IgD-negative memory B cell (primary cell): ENCODE data around the gene PPP2R3A. TPM values are rescaled to one million over a fixed set of nuclear protein-coding genes. Genes with fewer than 3 reads are reported as not detected.

Experiments used
- H3K27ac Mint-ChIP-seq, 3 donors: one replicate each; pipeline ENCODE4 v1.8.0; 2020 to 2022; ENCODE audit warnings: mild to moderate bottlenecking in 3 of 3, mixed read lengths in 3 of 3, moderate library complexity in 1 of 3
- H3K27me3 Mint-ChIP-seq: one replicate; pipeline ENCODE4 v1.8.0; 2021; ENCODE audit warnings: mixed read lengths
- H3K36me3 Mint-ChIP-seq: one replicate; pipeline ENCODE4 v1.8.0; 2020; ENCODE audit warnings: mild to moderate bottlenecking, mixed read lengths
- H3K4me1 Mint-ChIP-seq, 3 donors: one replicate each; pipeline ENCODE4 v1.8.0; 2020 to 2022; ENCODE audit warnings: mixed read lengths in 3 of 3, mild to moderate bottlenecking in 1 of 3
- H3K4me3 Mint-ChIP-seq, 4 donors: one replicate each; pipeline ENCODE4 v1.8.0; 2020 to 2022; ENCODE audit warnings: mild to moderate bottlenecking in 4 of 4, mixed read lengths in 4 of 4, moderate library complexity in 3 of 4
- H3K9me3 Mint-ChIP-seq, 3 donors: one replicate each; pipeline ENCODE4 v1.8.0; 2020 to 2021; ENCODE audit warnings: mixed read lengths in 3 of 3, mild to moderate bottlenecking in 1 of 3
- polyA plus RNA-seq: library from polyadenylated mRNA; unstranded; fragments of 300-500 nt; fragmentation: Illumina TruSeq; gene quantifications from one replicate; pipeline ENCODE4 v1.2.3, GENCODE V29; 2021

The PPP2R3A gene
- polyA plus RNA-seq, 1 donor from 2014 or later = 0.06 TPM

GRCh38 chr3:136192831-136193230 is 227.3 kb downstream of the PPP2R3A start:
- Mint-ChIP-seq H3K27me3 (no peaks in the 10 kb centered on the region), H3K4me3 (peak overlapping the region; percentile 86 to 98 (median 94)), H3K9me3 (no peaks in the 10 kb centered on the region), H3K36me3 (peaks cover 10% of the 10 kb centered on the region), H3K27ac (peak overlapping the region; percentile 90 to 98 (median 95)), H3K4me1 (peaks cover 50 to 56% (median 50%) of the 10 kb centered on the region in 3 donors)

- Mint-ChIP-seq H3K27ac (peak overlapping the region; percentile 90 to 98 (median 95)), H3K9me3 (no peaks in the 10 kb centered on the region)
Observed at GRCh38 chr3:136193278-136194054, 227.9 kb downstream of the PPP2R3A start.

GRCh38 chr3:136194409-136195257 is 229.1 kb downstream of the PPP2R3A start:
- peak overlapping the region; percentile 95 to 100 (median 98) for H3K27ac Mint-ChIP-seq
- peaks cover 39 to 44% (median 43%) of the 10 kb centered on the region in 3 donors for H3K4me1 Mint-ChIP-seq
- peaks cover 5% of the 10 kb centered on the region for H3K36me3 Mint-ChIP-seq
- H3K9me3 Mint-ChIP-seq = no peaks in the 10 kb centered on the region
- H3K4me3 Mint-ChIP-seq = peak overlapping the region; percentile 86 to 98 (median 94)
- H3K27me3 Mint-ChIP-seq = no peaks in the 10 kb centered on the region

More at GRCh38 chr3:136193278-136194054, 227.9 kb downstream of the PPP2R3A start:
- Mint-ChIP-seq H3K27me3 (no peaks in the 10 kb centered on the region), H3K4me3 (peak overlapping the region; percentile 86 to 98 (median 94)), H3K4me1 (peaks cover 47 to 54% (median 50%) of the 10 kb centered on the region in 3 donors), H3K36me3 (peaks cover 10% of the 10 kb centered on the region)

- H3K27ac Mint-ChIP-seq = peak overlapping the region; percentile 95 to 100 (median 98)
- peaks cover 3% of the 10 kb centered on the region for H3K36me3 Mint-ChIP-seq
- no peaks in the 10 kb centered on the region for H3K9me3 Mint-ChIP-seq
- H3K4me3 Mint-ChIP-seq = peak overlapping the region; percentile 86 to 98 (median 94)
- H3K4me1 Mint-ChIP-seq = peaks cover 34 to 41% (median 39%) of the 10 kb centered on the region in 3 donors
- H3K27me3 Mint-ChIP-seq = no peaks in the 10 kb centered on the region
Observed at GRCh38 chr3:136195258-136196063, 229.9 kb downstream of the PPP2R3A start.

DNA sequence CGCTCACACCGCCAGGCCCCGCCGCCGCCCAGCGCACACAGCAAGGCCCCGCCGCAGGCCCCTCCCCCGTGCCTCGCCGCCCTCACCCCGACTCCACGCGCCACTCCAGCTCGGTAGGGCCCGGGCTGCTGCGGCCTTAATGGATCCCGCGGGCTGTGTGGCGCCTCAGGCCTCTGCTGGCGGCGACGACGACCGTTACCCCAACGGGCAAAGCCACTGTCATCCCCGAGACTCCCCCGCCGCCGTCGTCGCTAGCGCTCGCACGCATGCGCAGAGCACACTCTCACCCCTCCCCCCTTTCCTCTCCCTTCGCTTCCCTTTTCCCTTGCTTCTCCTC is 230.5 kb downstream of the PPP2R3A start, which contains the start of gene MSL2:
Gene MSL2 (minus strand): TSS at position 272 of the 337 bp plus-strand sequence. CDS start 1,222 bp downstream, outside the sequence.
- H3K27me3 Mint-ChIP-seq = no peaks in the 10 kb centered on the region
- H3K9me3 Mint-ChIP-seq = no peaks in the 10 kb centered on the region
- H3K36me3 Mint-ChIP-seq = peaks cover 3% of the 10 kb centered on the region
- H3K4me1 Mint-ChIP-seq = peaks cover 29 to 36% (median 33%) of the 10 kb centered on the region in 3 donors
- H3K27ac Mint-ChIP-seq = peak within 1 kb of the TSS; percentile 95 to 100 (median 98)
- peak within 1 kb of the TSS; percentile 86 to 98 (median 94) for H3K4me3 Mint-ChIP-seq

- H3K36me3 Mint-ChIP-seq = peaks cover 3% of the 10 kb centered on the region
- H3K4me3 Mint-ChIP-seq = peak overlapping the region; percentile 86 to 98 (median 94)
- peaks cover 24 to 35% (median 30%) of the 10 kb centered on the region in 3 donors for H3K4me1 Mint-ChIP-seq
- no peaks in the 10 kb centered on the region for H3K27me3 Mint-ChIP-seq
- H3K9me3 Mint-ChIP-seq = no peaks in the 10 kb centered on the region
- H3K27ac Mint-ChIP-seq = peak overlapping the region; percentile 95 to 100 (median 98)
Observed at GRCh38 chr3:136196401-136197158, 231.1 kb downstream of the PPP2R3A start.

DNA sequence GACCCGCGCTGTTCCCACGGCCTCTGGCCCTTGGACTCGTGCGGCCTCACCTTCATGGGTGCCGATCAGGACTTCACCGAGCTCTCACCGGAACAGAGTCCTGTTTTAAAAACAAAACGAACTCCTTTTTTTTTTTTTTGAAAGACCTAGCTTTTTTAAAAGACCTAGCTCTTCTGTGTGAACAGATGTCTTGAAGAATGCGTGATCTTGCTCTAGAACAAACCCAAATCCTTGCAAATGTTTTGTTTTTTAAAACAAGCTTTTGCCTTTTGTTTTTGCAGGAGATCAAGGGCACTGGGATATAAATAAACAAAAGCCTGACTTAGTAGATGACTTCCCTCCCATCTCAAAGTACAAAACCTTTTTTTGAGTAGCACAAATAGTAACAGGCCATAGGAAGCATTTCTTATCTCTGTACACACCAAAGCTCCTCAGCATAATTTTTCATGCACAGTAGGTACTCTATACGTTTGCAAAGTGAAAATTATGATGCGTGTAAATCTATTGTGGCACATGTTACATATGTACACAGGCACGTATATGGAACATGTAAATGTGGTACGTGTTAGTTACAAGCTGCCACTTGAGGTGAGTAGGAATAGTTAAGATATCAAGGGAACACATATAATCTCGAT is 231.7 kb downstream of the PPP2R3A start:
- Mint-ChIP-seq H3K27ac (peak overlapping the region; percentile 95 to 100 (median 98)), H3K4me1 (peaks cover 18 to 28% (median 23%) of the 10 kb centered on the region in 3 donors), H3K4me3 (peak overlapping the region; percentile 86 to 98 (median 94)), H3K27me3 (no peaks in the 10 kb centered on the region), H3K36me3 (peaks cover 3% of the 10 kb centered on the region), H3K9me3 (no peaks in the 10 kb centered on the region)

Other genes starting within 250 kb of the PPP2R3A start
- gene MSL2, start 230.6 kb downstream of the PPP2R3A start, polyA plus RNA-seq = 27.9 TPM